ENCODE measurements around the gene UVSSA. TPM values are rescaled to one million over a fixed set of nuclear protein-coding genes. Genes with fewer than 3 reads are reported as not detected.

The UVSSA gene
- polyA plus RNA-seq, 1 donor from 2014 or later, result 13.3 TPM

GRCh38 chr4:1377606-1378261, 30.7 kb downstream of the UVSSA start:
- H3F3A ChIP-seq (ENCODE audit: insufficient read depth, low read length, poor library complexity, severe bottlenecking), result no peaks in the 10 kb centered on the region
- no peak overlapping the region for H3K4me2 ChIP-seq (ENCODE audit: low read length)
- H3K27ac ChIP-seq (ENCODE audit: low read length), result no peak overlapping the region
- H3K27me3 ChIP-seq (ENCODE audit: insufficient read depth, low read depth, low read length), result no peaks in the 10 kb centered on the region
- TF ChIP-seq REST (IDR thresholded peaks at IDR 0.05; ENCODE audit: borderline replicate concordance) (no peak), EP300 (conservative IDR thresholded peaks at IDR 0.05; ENCODE audit: poor library complexity, severe bottlenecking) (no peak), POLR2AphosphoS5 (IDR thresholded peaks at IDR 0.05) (no peak), MXI1 (conservative IDR thresholded peaks at IDR 0.05; ENCODE audit: poor library complexity, severe bottlenecking) (no peak), SMC3 (conservative IDR thresholded peaks at IDR 0.05; ENCODE audit: poor library complexity) (no peak), RAD21 (conservative IDR thresholded peaks at IDR 0.05) (no peak), CTCF (IDR thresholded peaks at IDR 0.05; ENCODE audit: poor library complexity, severe bottlenecking) (no peak), TAF1 (IDR thresholded peaks at IDR 0.05; ENCODE audit: low read depth) (no peak), EZH2 (IDR thresholded peaks at IDR 0.05; ENCODE audit: borderline replicate concordance, insufficient read depth, low read length, poor library complexity, severe bottlenecking) (no peak)
- no peak overlapping the region for H2AFZ ChIP-seq (ENCODE audit: low read depth, low read length)
- H3K4me3 ChIP-seq (ENCODE audit: low read length), result no peak overlapping the region
- no peaks in the 10 kb centered on the region for H3K9me2 ChIP-seq (ENCODE audit: insufficient read depth, low read length)
- H3K9me3 ChIP-seq (ENCODE audit: low read length), result no peaks in the 10 kb centered on the region
- no peaks in the 10 kb centered on the region for H3K36me3 ChIP-seq (ENCODE audit: insufficient read depth, low read length)
- no peaks in the 10 kb centered on the region for H4K20me1 ChIP-seq (ENCODE audit: insufficient read depth)
- no peak overlapping the region for H3K9ac ChIP-seq (ENCODE audit: low read length)
- no peaks in the 10 kb centered on the region for H3K79me2 ChIP-seq (replicated peaks; ENCODE audit: insufficient read depth, low read length)

GRCh38 chr4:1378559-1379231, 31.7 kb downstream of the UVSSA start:
- Histone ChIP-seq H3F3A (ENCODE audit: insufficient read depth, low read length, poor library complexity, severe bottlenecking) (no peaks in the 10 kb centered on the region), H3K4me2 (ENCODE audit: low read length) (no peak overlapping the region), H3K79me2 (replicated peaks; ENCODE audit: insufficient read depth, low read length) (no peaks in the 10 kb centered on the region), H4K20me1 (ENCODE audit: insufficient read depth) (no peaks in the 10 kb centered on the region), H3K36me3 (ENCODE audit: insufficient read depth, low read length) (no peaks in the 10 kb centered on the region), H3K9me3 (ENCODE audit: low read length) (no peaks in the 10 kb centered on the region), H2AFZ (ENCODE audit: low read depth, low read length) (no peak overlapping the region), H3K9ac (ENCODE audit: low read length) (no peak overlapping the region), H3K4me3 (ENCODE audit: low read length) (no peak overlapping the region), H3K27ac (ENCODE audit: low read length) (no peak overlapping the region), H3K27me3 (ENCODE audit: insufficient read depth, low read depth, low read length) (no peaks in the 10 kb centered on the region), H3K9me2 (ENCODE audit: insufficient read depth, low read length) (no peaks in the 10 kb centered on the region)
- TF ChIP-seq MXI1 (conservative IDR thresholded peaks at IDR 0.05; ENCODE audit: poor library complexity, severe bottlenecking), result no peak
- TF ChIP-seq REST (IDR thresholded peaks at IDR 0.05; ENCODE audit: borderline replicate concordance), result no peak
- no peak for TF ChIP-seq EZH2 (IDR thresholded peaks at IDR 0.05; ENCODE audit: borderline replicate concordance, insufficient read depth, low read length, poor library complexity, severe bottlenecking)
- TF ChIP-seq RAD21 (conservative IDR thresholded peaks at IDR 0.05), result no peak
- no peak for TF ChIP-seq TAF1 (IDR thresholded peaks at IDR 0.05; ENCODE audit: low read depth)
- no peak for TF ChIP-seq CTCF (IDR thresholded peaks at IDR 0.05; ENCODE audit: poor library complexity, severe bottlenecking)
- no peak for TF ChIP-seq POLR2AphosphoS5 (IDR thresholded peaks at IDR 0.05)
- no peak for TF ChIP-seq EP300 (conservative IDR thresholded peaks at IDR 0.05; ENCODE audit: poor library complexity, severe bottlenecking)

All from neural cell (in vitro differentiated cells).